SH-SY5Y (cell line): ENCODE data around the gene SLC24A5.

Experiments
- GATA2 ChIP-seq: IDR thresholded peaks from 2 replicates; pipeline ENCODE4 v1.6.1; 2011; ENCODE audit warnings: mild to moderate bottlenecking, low read depth, low read length
- GATA3 ChIP-seq: IDR thresholded peaks from 2 replicates; pipeline ENCODE4 v1.6.1; 2011; ENCODE audit warnings: low read depth, mild to moderate bottlenecking, low read length, moderate library complexity

DNA sequence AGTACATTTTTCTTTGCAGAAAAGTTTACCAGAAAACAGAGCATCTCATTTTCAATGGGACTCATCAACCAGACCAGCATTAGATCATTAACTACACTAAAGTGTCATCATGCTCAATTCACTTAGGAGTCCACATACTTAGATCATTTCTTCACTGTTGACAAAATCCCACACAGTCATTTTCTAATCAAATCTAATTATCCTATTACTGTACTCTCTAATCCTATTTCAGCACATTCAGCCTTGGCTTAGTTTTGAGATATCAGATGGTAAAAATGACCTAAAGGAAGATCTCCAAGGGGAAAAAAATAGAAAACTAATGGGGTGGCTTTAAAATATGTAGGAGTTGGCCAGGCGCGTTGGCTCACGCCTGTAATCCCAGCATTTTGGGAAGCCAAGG is 65.5 kb downstream of the SLC24A5 start:
- TF ChIP-seq GATA2 (no peak), GATA3 (no peak)
